IMR-90 (cell line): ENCODE measurements around the gene ITGA1. TPM values are rescaled to one million over a fixed set of nuclear protein-coding genes. Genes with fewer than 3 reads are reported as not detected.

ENCODE experiments used
- ATAC-seq: fragments of 200-7000 bp; cut with Tn5 transposase; 2 replicates; pipeline ENCODE4 v1.9.1; 2020; ENCODE audit warnings: low read depth, mild to moderate bottlenecking, moderate library complexity
- BruUV-seq: library from RNA; stranded (reverse); fragments of 400-500 nt; replicated peaks from 2 replicates; lab custom pipeline; 2021; lab: Mats Ljungman, UMichigan
- CTCF ChIA-PET: fragments of 300-600 bp; formaldehyde crosslinking; extraction: SDS; loops from one replicate; lab custom pipeline; 2021; ENCODE audit warnings: antibody characterized with exemption; lab: Yijun Ruan, JAX
- POLR2A ChIA-PET: fragments of 300-600 bp; sonication (Branson Sonifier 250); formaldehyde crosslinking; loops from one replicate; lab custom pipeline; 2022; ENCODE audit warnings: antibody characterized with exemption; ENCODE audit not compliant: unreplicated experiment; lab: Charles Lee
- DNase-seq: peaks from one replicate; pipeline ENCODE4 v3.0.0; 2013
- H2AFZ ChIP-seq: replicated peaks from 2 replicates; pipeline ENCODE3; 2013; ENCODE audit warnings: low read length, mild to moderate bottlenecking; ENCODE audit not compliant: poor library complexity
- H2AK5ac ChIP-seq: 2 replicates; pipeline ENCODE4 v1.6.1; 2013; ENCODE audit warnings: low read depth, low read length, inconsistent platforms
- H2AK9ac ChIP-seq: replicated peaks from 2 replicates; pipeline ENCODE3; 2013; ENCODE audit warnings: mild to moderate bottlenecking, low read depth, low read length, moderate library complexity; ENCODE audit not compliant: poor library complexity
- H2BK120ac ChIP-seq: 2 replicates; pipeline ENCODE4 v1.6.1; 2013; ENCODE audit warnings: low read depth, low read length, inconsistent platforms
- H2BK15ac ChIP-seq: 3 replicates; pipeline ENCODE4 v1.6.1; 2013; ENCODE audit warnings: low read depth, low read length, inconsistent platforms
- H2BK20ac ChIP-seq: 2 replicates; pipeline ENCODE4 v1.6.1; 2013; ENCODE audit warnings: low read depth, mild to moderate bottlenecking, inconsistent platforms, low read length, moderate library complexity
- H2BK5ac ChIP-seq: 2 replicates; pipeline ENCODE4 v1.6.1; 2013; ENCODE audit warnings: mild to moderate bottlenecking, low read depth, low read length, inconsistent platforms; ENCODE audit not compliant: poor library complexity, severe bottlenecking
- H3K14ac ChIP-seq: replicated peaks from 2 replicates; pipeline ENCODE4 v1.6.1; 2013; ENCODE audit warnings: low read depth, low read length, inconsistent platforms
- H3K18ac ChIP-seq: 2 replicates; pipeline ENCODE4 v1.6.1; 2013; ENCODE audit warnings: low read depth, low read length, control low read depth
- H3K23ac ChIP-seq: 2 replicates; pipeline ENCODE4 v1.6.1; 2013; ENCODE audit warnings: low read depth, low read length, inconsistent platforms
- H3K27ac ChIP-seq: 2 replicates; pipeline ENCODE4 v1.5.1; 2013; ENCODE audit warnings: mild to moderate bottlenecking, control low read depth, low read length; ENCODE audit not compliant: insufficient read depth
- H3K27me3 ChIP-seq: 2 replicates; pipeline ENCODE4 v1.6.1; 2013; ENCODE audit warnings: low read length; ENCODE audit not compliant: control insufficient read depth, insufficient read depth
- H3K36me3 ChIP-seq: 2 replicates; pipeline ENCODE4 v1.6.1; 2013; ENCODE audit warnings: low read length, mixed read lengths; ENCODE audit not compliant: control insufficient read depth, insufficient read depth
- H3K4ac ChIP-seq: 2 replicates; pipeline ENCODE4 v1.6.1; 2013; ENCODE audit warnings: low read depth, low read length, inconsistent platforms
- H3K4me1 ChIP-seq: 2 replicates; pipeline ENCODE4 v1.6.1; 2013; ENCODE audit warnings: low read length, mixed read lengths; ENCODE audit not compliant: control insufficient read depth, insufficient read depth
- H3K4me2 ChIP-seq: 2 replicates; pipeline ENCODE4 v1.6.1; 2013; ENCODE audit warnings: low read depth, mild to moderate bottlenecking, control low read depth, low read length, moderate library complexity
- H3K4me3 ChIP-seq: 2 replicates; pipeline ENCODE4 v1.5.1; 2013; ENCODE audit warnings: low read depth, mild to moderate bottlenecking, control low read depth, low read length, moderate library complexity; ENCODE audit not compliant: insufficient read depth
- H3K56ac ChIP-seq: 2 replicates; pipeline ENCODE4 v1.6.1; 2013; ENCODE audit warnings: low read length, inconsistent platforms; ENCODE audit not compliant: insufficient read depth; ENCODE audit errors: extremely low read depth
- H3K79me1 ChIP-seq, 2 experiments: 2 replicates each; pipeline ENCODE4 v1.6.1; 2013; ENCODE audit warnings: low read length in 2 of 2, inconsistent platforms in 1 of 2, low read depth in 1 of 2
- H3K9ac ChIP-seq: 2 replicates; pipeline ENCODE4 v1.6.1; 2013; ENCODE audit warnings: low read depth, low read length, control low read depth
- H3K9me1 ChIP-seq: 2 replicates; pipeline ENCODE4 v1.6.1; 2013; ENCODE audit warnings: low read length, inconsistent platforms; ENCODE audit not compliant: insufficient read depth
- H3K9me3 ChIP-seq: 2 replicates; pipeline ENCODE4 v1.6.1; 2013; ENCODE audit warnings: low read length; ENCODE audit not compliant: control insufficient read depth, insufficient read depth
- H4K20me1 ChIP-seq: 2 replicates; pipeline ENCODE4 v1.6.1; 2013; ENCODE audit warnings: low read length, inconsistent platforms; ENCODE audit not compliant: insufficient read depth
- H4K5ac ChIP-seq: 2 replicates; pipeline ENCODE4 v1.6.1; 2013; ENCODE audit warnings: mild to moderate bottlenecking, low read depth, low read length, control low read depth
- H4K8ac ChIP-seq, 2 experiments: 2 replicates each; pipeline ENCODE4 v1.6.1; 2013; ENCODE audit warnings: low read depth in 2 of 2, low read length in 2 of 2, control low read depth in 1 of 2, inconsistent platforms in 1 of 2
- H4K91ac ChIP-seq: 2 replicates; pipeline ENCODE4 v1.6.1; 2013; ENCODE audit warnings: low read depth, low read length, inconsistent platforms; ENCODE audit not compliant: insufficient read depth
- BHLHE40 ChIP-seq: fragments of 150-350 bp; IDR thresholded peaks from 2 replicates; pipeline ENCODE4 v1.6.1; 2016; ENCODE audit warnings: mild to moderate bottlenecking, low read depth, low read length
- CHD1 ChIP-seq: IDR thresholded peaks from 2 replicates; pipeline ENCODE4 v1.6.1; 2012; ENCODE audit warnings: low read depth, low read length, improper control_type of control experiment
- CTCF ChIP-seq: conservative IDR thresholded peaks from 2 replicates; pipeline ENCODE4 v1.5.1; 2012; ENCODE audit warnings: mild to moderate bottlenecking, low read depth, low read length, improper control_type of control experiment
- ELK1 ChIP-seq: fragments of 150-350 bp; IDR thresholded peaks from 2 replicates; pipeline ENCODE4 v1.6.1; 2016; ENCODE audit warnings: low read depth, mild to moderate bottlenecking, low read length, moderate library complexity, borderline replicate concordance
- FOS ChIP-seq: fragments of 150-350 bp; IDR thresholded peaks from 2 replicates; pipeline ENCODE4 v1.6.1; 2016; ENCODE audit warnings: low read depth, low read length
- MAFK ChIP-seq: IDR thresholded peaks from 2 replicates; pipeline ENCODE4 v1.6.1; 2012; ENCODE audit warnings: low read depth, low read length, improper control_type of control experiment
- MXI1 ChIP-seq: IDR thresholded peaks from 2 replicates; pipeline ENCODE4 v1.6.1; 2012; ENCODE audit warnings: low read depth, mild to moderate bottlenecking, low read length, moderate library complexity, borderline replicate concordance
- NFE2L2 ChIP-seq: fragments of 150-350 bp; IDR thresholded peaks from 2 replicates; pipeline ENCODE4 v1.6.1; 2016; ENCODE audit warnings: low read depth, mild to moderate bottlenecking, low read length
- POLR2A ChIP-seq: IDR thresholded peaks from 2 replicates; pipeline ENCODE4 v1.6.1; 2012; ENCODE audit warnings: mild to moderate bottlenecking, low read depth, low read length
- RAD21 ChIP-seq: IDR thresholded peaks from 2 replicates; pipeline ENCODE4 v1.6.1; 2012; ENCODE audit warnings: low read length, improper control_type of control experiment
- RCOR1 ChIP-seq: IDR thresholded peaks from 2 replicates; pipeline ENCODE4 v1.6.1; 2012; ENCODE audit warnings: mild to moderate bottlenecking, low read length, improper control_type of control experiment; ENCODE audit not compliant: insufficient replicate concordance
- SMC3 ChIP-seq: fragments of 150-350 bp; IDR thresholded peaks from 2 replicates; pipeline ENCODE4 v1.6.1; 2016; ENCODE audit warnings: low read depth, mild to moderate bottlenecking, antibody characterized with exemption, low read length, moderate library complexity
- WGBS, 2 experiments: methylation state at CpG; one replicate each; pipeline versions ENCODE4 v1.1.5 to v1.1.7; 2013; ENCODE audit warnings: missing lambda C conversion rate in 2 of 2; ENCODE audit not compliant: insufficient read length in 1 of 2; ENCODE audit errors: extremely low coverage in 2 of 2; 5-methylcytosine and 5-hydroxymethylcytosine counted together
- dilution Hi-C: fragments of 300-500 bp; cut with HindIII; formaldehyde crosslinking; loops from one replicate; pipeline ENCODE4 v1.14.3; 2018; ENCODE audit warnings: low sequenced_read_pairs; ENCODE audit not compliant: unreplicated experiment
- in situ Hi-C: fragments of 300-500 bp; cut with MboI; formaldehyde crosslinking; loops from 3 replicates; pipeline ENCODE4 v1.14.3; 2019; ENCODE audit warnings: low sequenced_read_pairs, inconsistent platforms, mixed read lengths
- intact Hi-C: fragments of 100-400 bp; cut with micrococcal nuclease; formaldehyde crosslinking; loops from 2 replicates; pipeline ENCODE4 v1.10.0; 2022
- polyA plus RNA-seq, 3 experiments: library from polyadenylated mRNA; depleted of rRNA; stranded (reverse); fragments of >200 nt; gene quantifications; 2 replicates each; pipeline ENCODE4 v1.2.3, GENCODE V29; 2012; ENCODE audit warnings: low replicate concordance in 1 of 3
- total RNA-seq: library from RNA; depleted of rRNA; stranded (reverse); fragments of >200 nt; gene quantifications from 2 replicates; pipeline ENCODE4 v1.2.3, GENCODE V29; 2012
- TF ChIP-seq, protein P1 (sequence below): fragments of 150-350 bp; IDR thresholded peaks from 2 replicates; pipeline ENCODE4 v1.6.1; 2017; ENCODE audit warnings: mild to moderate bottlenecking, antibody characterized with exemption, low read length, low read depth

ITGA1 gene
- total and polyA plus RNA-seq, 2 of the 4 experiments (the other 2 are of a cell fraction): 22.3 to 95.2 TPM

- dilution Hi-C loops: no loop called here
These were observed 44.7 kb upstream of the ITGA1 start for GRCh38 chr5:52743012-52743411.

More at GRCh38 chr5:52743012-52743411, 44.7 kb upstream of the ITGA1 start:
- Histone ChIP-seq H3K23ac (no peak overlapping the region), H3K36me3 (no peaks in the 10 kb centered on the region), H4K91ac (no peak overlapping the region), H3K4ac (no peak overlapping the region), H2BK15ac (no peak overlapping the region), H2BK5ac (no peak overlapping the region), H3K4me1 (peaks cover 11% of the 10 kb centered on the region), H3K9me1 (no peaks in the 10 kb centered on the region), H3K79me1 (no peaks in the 10 kb centered on the region), H3K4me3 (no peak overlapping the region), H4K8ac (no peak overlapping the region), H3K14ac (0 out of 2 replicates have a peak overlapping the region, but pooled peaks have one; percentile 14), H2AK9ac (no peak overlapping the region), H2BK120ac (no peak overlapping the region), H4K5ac (no peak overlapping the region), H3K9me3 (no peaks in the 10 kb centered on the region), H3K9ac (no peak overlapping the region), H3K18ac (no peak overlapping the region), H3K4me2 (no peak overlapping the region), H3K56ac (no peak overlapping the region), H3K27me3 (no peaks in the 10 kb centered on the region), H2AFZ (no peak overlapping the region), H2BK20ac (no peak overlapping the region), H3K27ac (no peak overlapping the region), H4K20me1 (no peaks in the 10 kb centered on the region), H2AK5ac (no peak overlapping the region)
- ATAC-seq (no peak), DNase-seq (no peak)
- intact Hi-C loops (no loop called here), in situ Hi-C loops (no loop called here)
- BruUV-seq: no TSS peak
- TF ChIP-seq RCOR1 (no peak), BHLHE40 (no peak), CHD1 (no peak), FOS (no peak), CTCF (no peak), MXI1 (no peak), MAFK (no peak), NFE2L2 (no peak), SMC3 (no peak), ELK1 (no peak), RAD21 (no peak), POLR2A (no peak)
- TF ChIP-seq, protein P1, sequence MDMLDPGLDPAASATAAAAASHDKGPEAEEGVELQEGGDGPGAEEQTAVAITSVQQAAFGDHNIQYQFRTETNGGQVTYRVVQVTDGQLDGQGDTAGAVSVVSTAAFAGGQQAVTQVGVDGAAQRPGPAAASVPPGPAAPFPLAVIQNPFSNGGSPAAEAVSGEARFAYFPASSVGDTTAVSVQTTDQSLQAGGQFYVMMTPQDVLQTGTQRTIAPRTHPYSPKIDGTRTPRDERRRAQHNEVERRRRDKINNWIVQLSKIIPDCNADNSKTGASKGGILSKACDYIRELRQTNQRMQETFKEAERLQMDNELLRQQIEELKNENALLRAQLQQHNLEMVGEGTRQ: no peak
- ChIA-PET CTCF (interaction anchor here (0.6 kb wide), 1 partner anchor 82 kb away, joined by 3 read pairs; no protein-coding TSS in a partner anchor), POLR2A (no interaction called here)
- no CpG with 5 or more reads among the region's 2 CpGs for WGBS, 2 experiments
